HepG2 (cell line): ENCODE results near the gene TXNDC9. TPM values are rescaled to one million over a fixed set of nuclear protein-coding genes. Genes with fewer than 3 reads are reported as not detected.

ENCODE experiments used
- ATAC-seq: fragments of 200-7000 bp; cut with Tn5 transposase; 3 replicates; pipeline ENCODE4 v1.9.1; 2020; ENCODE audit warnings: mild to moderate bottlenecking, moderate library complexity
- BruUV-seq: library from RNA; stranded (reverse); fragments of 400-500 nt; replicated peaks from 2 replicates; lab custom pipeline; 2021; lab: Mats Ljungman, UMichigan
- CTCF ChIA-PET: fragments of 300-600 bp; formaldehyde crosslinking; extraction: SDS; loops from one replicate; lab custom pipeline; 2021; ENCODE audit warnings: low total read pairs, inconsistent platforms, low intra/inter-chr PET ratio; lab: Yijun Ruan, JAX
- POLR2A ChIA-PET: fragments of 350-600 bp; sonication (Branson Sonifier 250); formaldehyde crosslinking; loops from one replicate; lab custom pipeline; 2020; ENCODE audit warnings: antibody characterized with exemption, inconsistent platforms; lab: Yijun Ruan, JAX
- DNase-seq: peaks from one replicate; pipeline ENCODE4 v3.0.0-alpha.2; 2015; ENCODE audit warnings: low spot score
- FAIRE-seq: peaks from 3 replicates; lab custom pipeline; 2011; peaks lifted over from hg19 to GRCh38; lab: Jason Lieb, UNC
- H2AFZ ChIP-seq: one replicate; pipeline ENCODE4 v1.6.1; 2011; ENCODE audit warnings: low read length, inconsistent platforms
- H3K27ac ChIP-seq: fragments of 300-600 bp; 3 replicates; pipeline ENCODE4 v1.8.0; 2011; ENCODE audit warnings: mixed run types, mild to moderate bottlenecking, mixed read lengths, low read length, inconsistent platforms; ENCODE audit not compliant: insufficient read depth; ENCODE audit errors: extremely low read length
- H3K27me3 ChIP-seq, 2 experiments: fragments of 200-600 bp in 1 of 2; 2 replicates in 1 of 2; 3 replicates in 1 of 2; pipeline versions ENCODE4 v1.6.0 to v1.8.0; 2011; ENCODE audit warnings: low read length in 2 of 2, mild to moderate bottlenecking in 2 of 2, moderate library complexity in 2 of 2, inconsistent platforms in 1 of 2; ENCODE audit not compliant: insufficient read depth in 2 of 2, control insufficient read depth in 1 of 2
- H3K36me3 ChIP-seq, 2 experiments: fragments of 200-600 bp in 1 of 2; replicated peaks in 1 of 2; 2 replicates in 1 of 2; 3 replicates in 1 of 2; pipeline versions ENCODE4 v1.5.1 to v1.8.0; 2011; ENCODE audit warnings: low read length in 2 of 2, inconsistent platforms in 1 of 2; ENCODE audit not compliant: insufficient read depth in 2 of 2, control insufficient read depth in 1 of 2
- H3K4me1 ChIP-seq: 2 replicates; pipeline ENCODE4 v1.5.1; 2012; ENCODE audit warnings: low read length, inconsistent platforms; ENCODE audit not compliant: insufficient read depth
- H3K4me2 ChIP-seq: 2 replicates; pipeline ENCODE4 v1.6.0; 2011; ENCODE audit warnings: low read depth, low read length, inconsistent platforms
- H3K4me3 ChIP-seq, 3 experiments: fragments of 200-600 bp in 1 of 3; sonication (generic), shearing (Covaris generic) in 1 of 3; replicated peaks in 1 of 3; 2 replicates each; pipeline ENCODE4 v1.5.1; 2011 to 2016; ENCODE audit warnings: low read length in 3 of 3, inconsistent platforms in 2 of 3, low read depth in 2 of 3, mild to moderate bottlenecking in 2 of 3, control low read depth in 1 of 3, mixed read lengths in 1 of 3; ENCODE audit not compliant: insufficient read depth in 1 of 3
- H3K79me2 ChIP-seq: one replicate; pipeline ENCODE4 v1.6.1; 2011; ENCODE audit warnings: low read length, inconsistent platforms; ENCODE audit not compliant: insufficient read depth
- H3K9ac ChIP-seq: 2 replicates; pipeline ENCODE4 v1.6.0; 2011; ENCODE audit warnings: mild to moderate bottlenecking, low read depth, low read length, inconsistent platforms; ENCODE audit not compliant: insufficient read depth
- H3K9me3 ChIP-seq: 2 replicates; pipeline ENCODE4 v1.5.1; 2012; ENCODE audit warnings: mild to moderate bottlenecking, low read length
- H4K20me1 ChIP-seq: 2 replicates; pipeline ENCODE4 v1.6.0; 2011; ENCODE audit warnings: inconsistent platforms, mild to moderate bottlenecking, low read length, moderate library complexity; ENCODE audit not compliant: insufficient read depth
- DDIT3 ChIP-seq: sonication (generic); formaldehyde crosslinking; IDR thresholded peaks from 2 replicates; pipeline ENCODE4 v1.4.0; 2020; ENCODE audit warnings: mild to moderate bottlenecking, missing genetic modification reagents
- DRAP1 ChIP-seq: IDR thresholded peaks from 2 replicates; pipeline ENCODE4 v1.6.1; 2016; ENCODE audit warnings: missing genetic modification reagents, missing compliant biosample characterization
- GLMP ChIP-seq: sonication (generic); formaldehyde crosslinking; IDR thresholded peaks from 2 replicates; pipeline ENCODE4 v1.9.0; 2021; ENCODE audit warnings: missing genetic modification reagents, mild to moderate bottlenecking, borderline replicate concordance
- KDM2A ChIP-seq: sonication (generic); formaldehyde crosslinking; IDR thresholded peaks from 2 replicates; pipeline ENCODE4 v1.4.0; 2020; ENCODE audit warnings: low read depth, missing genetic modification reagents, borderline replicate concordance
- MZF1 ChIP-seq: sonication (generic); formaldehyde crosslinking; IDR thresholded peaks from 2 replicates; pipeline ENCODE4 v1.8.1; 2023; ENCODE audit warnings: mild to moderate bottlenecking, missing genetic modification reagents, borderline replicate concordance
- ZBTB46 ChIP-seq: sonication (generic); formaldehyde crosslinking; IDR thresholded peaks from 2 replicates; pipeline ENCODE4 v1.4.0; 2020; ENCODE audit warnings: mild to moderate bottlenecking, missing genetic modification reagents, borderline replicate concordance
- ZKSCAN5 ChIP-seq: sonication (generic); formaldehyde crosslinking; IDR thresholded peaks from 2 replicates; pipeline ENCODE4 v1.5.1; 2020; ENCODE audit warnings: mild to moderate bottlenecking, missing genetic modification reagents
- ZNF160 ChIP-seq: sonication (generic); formaldehyde crosslinking; IDR thresholded peaks from 2 replicates; pipeline ENCODE4 v1.8.0; 2022; ENCODE audit warnings: mild to moderate bottlenecking, inconsistent platforms, missing genetic modification reagents
- WGBS: methylation state at CpG from one replicate; pipeline ENCODE4 v1.1.6; 2017; ENCODE audit warnings: low lambda C conversion rate; 5-methylcytosine and 5-hydroxymethylcytosine counted together
- in situ Hi-C: cut with HindIII; loops from 2 replicates; pipeline ENCODE4 v1.10.0; 2017; ENCODE audit warnings: low pct_unique_long_range_greater_than_20kb; ENCODE audit not compliant: extremely low pct_ligation_motif_present
- intact Hi-C: fragments of 100-400 bp; cut with micrococcal nuclease; formaldehyde crosslinking; loops from one replicate; pipeline ENCODE4 v1.10.0; 2022; ENCODE audit not compliant: unreplicated experiment
- polyA plus RNA-seq, 8 experiments: library from polyadenylated mRNA; depleted of rRNA in 3 of 8; stranded (reverse) in 7 of 8; unstranded in 1 of 8; fragments of >200 nt; fragmentation: Illumina TruSeq in 4 of 8; extraction: Trizol in 4 of 8; gene quantifications; 2 replicates each; pipeline versions ENCODE4 v1.2.1 to v1.2.3, GENCODE V29; 2011 to 2016; ENCODE audit warnings: low read depth in 4 of 8, missing spikeins in 1 of 8, mixed read lengths in 1 of 8; ENCODE audit not compliant: insufficient read depth in 1 of 8
- total RNA-seq, 5 experiments: library from RNA; depleted of rRNA; stranded (reverse); fragments of >200 nt; fragmentation: Illumina TruSeq; extraction: Trizol; gene quantifications; 2 replicates each; pipeline ENCODE4 v1.2.3, GENCODE V29; 2016; ENCODE audit warnings: low read depth in 1 of 5

Gene TXNDC9
- total and polyA plus RNA-seq, 2 of the 13 experiments (the other 11 are each of a cell fraction or from before 2014, with no cell fraction given), result 35.2 to 94.6 TPM

- Histone ChIP-seq H3K27me3 (no peaks in the 10 kb centered on the region), H3K4me1 (peaks cover 15% of the 10 kb centered on the region), H3K79me2 (no peaks in the 10 kb centered on the region)
- no peak for FAIRE-seq
- ChIA-PET CTCF (no interaction called here), POLR2A (no interaction called here)
- WGBS, result 98% methylated on average over 3 of the region's 3 CpGs
- no peak for TF ChIP-seq ZNF160 (CRISPR knock-in tag)
- TF ChIP-seq MZF1, result no peak
- no peak for TF ChIP-seq DRAP1 (CRISPR knock-in tag)
- TF ChIP-seq ZBTB46 (CRISPR knock-in tag), result no peak
- no peak for TF ChIP-seq DDIT3
- no peak for TF ChIP-seq GLMP (CRISPR knock-in tag)
- no peak for TF ChIP-seq ZKSCAN5 (CRISPR knock-in tag)
- TF ChIP-seq KDM2A, result no peak
- TF ChIP-seq, all 625 proteins: peak for 0
- Histone ChIP-seq H2AFZ (no peak overlapping the region), H3K27ac (no peak overlapping the region), H3K9ac (no peak overlapping the region), H3K36me3 (peaks cover 14 to 86% of the 10 kb centered on the region in 2 experiments), H3K9me3 (no peaks in the 10 kb centered on the region), H3K4me3 (no peak overlapping the region), H3K4me2 (no peak overlapping the region), H4K20me1 (no peaks in the 10 kb centered on the region)
- no TSS peak for BruUV-seq
- DNase-seq (no peak), ATAC-seq (no peak)
- intact Hi-C loops, result loop anchor here (10.0 kb wide), 1 partner anchor 136 kb away; no protein-coding TSS in a partner anchor
- in situ Hi-C loops, result no loop called here
Observed at GRCh38 chr2:99380376-99381010, 44.4 kb upstream of the TXNDC9 start.
